ENCODE measurements around the gene DNAH17.
"Not testable (repeated sequence)": the region's sequence is repeated elsewhere in the genome, so short reads cannot be mapped to it uniquely, and the experiment has no call there.

The DNAH17 gene

DNA sequence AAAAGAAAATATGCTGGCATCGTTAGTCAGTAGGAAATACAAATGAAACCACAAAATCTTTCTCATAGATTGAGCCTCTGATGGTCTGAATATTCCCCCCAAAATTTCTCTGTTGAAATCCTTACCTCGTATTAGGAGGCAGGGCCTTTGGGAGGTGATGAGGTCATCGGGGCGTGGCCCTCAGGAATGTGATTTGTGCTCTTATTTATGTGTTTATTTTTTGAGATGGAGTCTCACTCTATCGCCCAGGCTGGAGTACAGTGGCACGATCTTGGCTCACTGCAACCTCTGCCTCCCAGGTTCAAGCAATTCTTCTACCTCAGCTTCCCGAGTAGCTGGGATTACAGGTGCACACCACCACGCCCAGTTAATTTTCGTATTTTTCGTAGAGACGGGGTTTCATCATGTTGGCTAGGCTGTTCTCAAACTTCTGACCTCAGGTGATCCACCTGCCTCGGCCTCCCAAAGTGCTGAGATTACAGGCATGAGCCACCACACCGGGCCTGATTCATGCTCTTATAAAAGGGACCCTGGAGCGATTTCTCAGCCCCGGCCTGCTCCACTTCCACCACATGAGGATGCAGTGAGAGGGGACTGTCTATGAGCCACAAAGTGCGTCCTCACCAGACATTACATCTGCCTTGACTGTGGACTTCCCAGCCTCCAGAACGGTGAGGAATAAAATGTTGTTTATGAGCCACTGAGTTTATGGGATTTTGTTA lies 53.1 kb downstream of the DNAH17 start:
- DNase-seq (ENCODE audit: low spot score), result no peak

DNA sequence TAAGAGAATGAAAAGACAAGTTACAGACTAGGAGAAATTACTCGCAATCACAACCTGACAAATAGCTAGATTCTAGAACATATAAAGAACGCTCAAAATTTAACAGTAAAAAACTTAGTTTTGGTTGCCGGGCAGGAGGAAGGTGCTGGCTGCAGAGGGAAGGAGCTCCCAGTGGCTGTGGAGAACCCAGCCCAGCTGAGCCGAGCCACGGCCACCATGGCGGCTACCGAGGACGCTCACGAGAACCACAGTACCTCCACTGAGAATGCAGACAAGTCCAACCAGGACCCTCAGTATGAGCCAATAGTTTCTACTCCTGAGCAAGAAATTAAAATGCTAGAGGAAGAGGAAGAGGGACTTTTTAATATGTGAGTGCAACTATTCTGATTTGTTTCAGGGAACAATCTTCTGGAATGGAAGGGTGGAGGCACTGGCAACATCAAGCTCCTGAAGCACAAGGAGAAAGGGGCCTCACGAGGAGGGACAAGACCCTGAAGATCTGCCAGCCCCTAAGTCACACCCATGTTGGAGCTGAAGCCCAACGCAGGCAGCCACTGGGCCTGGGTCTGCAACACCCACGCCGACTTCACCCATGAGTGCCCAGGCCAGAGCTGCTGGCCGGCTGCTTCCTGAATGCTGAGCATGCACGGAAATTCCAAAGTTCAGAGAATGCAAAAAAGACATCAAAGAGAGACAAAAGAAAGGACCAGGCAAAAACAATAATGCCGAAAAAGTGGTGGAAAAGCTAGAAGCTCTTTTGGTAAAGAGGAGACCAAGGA lies 55.0 kb downstream of the DNAH17 start:
- DNase-seq (ENCODE audit: low spot score), result no peak

DNA sequence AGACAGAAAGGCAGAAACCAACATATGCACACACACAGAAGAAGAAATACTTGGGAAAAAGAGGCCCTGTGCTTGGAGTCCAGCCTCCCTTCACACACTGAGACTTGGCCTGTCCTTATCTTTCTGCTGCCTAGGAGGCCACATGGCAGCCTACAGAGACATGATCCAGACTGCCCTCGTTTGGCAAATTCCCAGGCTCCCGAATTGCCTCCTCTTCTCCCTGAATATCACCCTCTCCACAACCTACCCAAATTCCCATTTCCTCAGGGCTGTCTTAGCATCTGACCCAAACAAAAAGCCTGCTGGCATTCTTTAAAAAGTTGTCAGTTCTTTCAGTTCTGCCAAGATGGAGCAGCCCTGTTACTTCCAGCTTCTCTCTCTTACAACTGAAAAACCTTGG lies 59.8 kb downstream of the DNAH17 start:
- no peak for DNase-seq (ENCODE audit: low spot score)

DNA sequence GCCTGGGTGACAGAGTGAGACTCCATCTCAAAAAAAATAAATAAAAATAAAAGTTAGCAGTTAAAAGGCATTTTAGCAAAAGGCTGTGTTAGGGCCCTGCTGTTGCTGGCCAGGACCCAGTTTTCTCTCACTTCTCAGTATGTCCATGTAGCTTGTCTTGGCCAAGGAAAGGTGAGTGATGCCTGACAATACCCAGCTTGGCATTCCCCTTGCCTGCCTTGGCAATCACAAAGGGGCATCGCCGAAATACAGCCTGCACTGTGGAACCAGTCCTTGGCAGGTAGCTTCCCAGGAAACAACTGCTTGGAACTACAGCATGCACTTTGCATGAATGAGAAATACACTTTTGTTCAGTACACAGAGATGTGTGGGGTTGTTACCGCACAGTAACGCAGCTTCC lies 61.7 kb downstream of the DNAH17 start:
- no peak for DNase-seq (ENCODE audit: low spot score)

DNA sequence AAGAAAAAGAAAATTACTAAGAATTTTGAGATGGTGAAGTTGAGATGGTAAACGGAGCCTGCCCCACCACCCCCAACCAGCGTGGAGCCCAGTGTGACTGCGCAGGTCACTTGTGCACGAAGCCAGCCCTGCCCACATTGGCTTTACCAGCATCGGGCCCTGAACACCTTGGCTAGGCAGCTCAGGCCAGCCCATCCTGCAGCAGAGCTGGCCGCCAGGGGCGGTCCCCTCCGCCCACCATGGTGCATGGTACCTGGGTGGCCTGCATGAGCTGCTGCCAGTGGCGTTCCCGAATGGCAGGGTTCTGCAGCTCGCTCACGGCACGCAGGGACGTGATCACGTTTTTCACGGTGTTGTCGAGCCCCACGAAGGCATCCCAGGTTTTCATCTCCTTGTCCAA lies 62.7 kb downstream of the DNAH17 start:
- no peak for DNase-seq (ENCODE audit: low spot score)

DNA sequence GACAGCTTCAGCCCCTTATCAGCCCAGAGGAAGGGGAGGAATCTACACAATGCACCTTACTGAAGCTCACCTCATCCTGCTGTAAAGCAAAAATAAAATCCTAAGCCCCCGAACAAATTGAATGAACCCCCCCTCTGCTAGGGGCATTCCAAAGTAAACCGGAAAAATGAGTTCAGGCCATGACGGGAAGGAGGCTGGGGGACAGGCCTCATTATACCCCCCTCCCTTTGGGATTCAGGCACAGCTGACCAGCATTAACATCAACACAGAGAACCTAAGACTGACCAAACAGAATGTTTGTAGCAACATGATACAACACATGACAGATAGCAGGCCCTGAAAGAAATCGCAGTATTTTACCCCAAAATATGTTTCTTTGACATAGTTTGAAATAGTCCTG lies 64.2 kb downstream of the DNAH17 start:
- no peak for DNase-seq (ENCODE audit: low spot score)

DNA sequence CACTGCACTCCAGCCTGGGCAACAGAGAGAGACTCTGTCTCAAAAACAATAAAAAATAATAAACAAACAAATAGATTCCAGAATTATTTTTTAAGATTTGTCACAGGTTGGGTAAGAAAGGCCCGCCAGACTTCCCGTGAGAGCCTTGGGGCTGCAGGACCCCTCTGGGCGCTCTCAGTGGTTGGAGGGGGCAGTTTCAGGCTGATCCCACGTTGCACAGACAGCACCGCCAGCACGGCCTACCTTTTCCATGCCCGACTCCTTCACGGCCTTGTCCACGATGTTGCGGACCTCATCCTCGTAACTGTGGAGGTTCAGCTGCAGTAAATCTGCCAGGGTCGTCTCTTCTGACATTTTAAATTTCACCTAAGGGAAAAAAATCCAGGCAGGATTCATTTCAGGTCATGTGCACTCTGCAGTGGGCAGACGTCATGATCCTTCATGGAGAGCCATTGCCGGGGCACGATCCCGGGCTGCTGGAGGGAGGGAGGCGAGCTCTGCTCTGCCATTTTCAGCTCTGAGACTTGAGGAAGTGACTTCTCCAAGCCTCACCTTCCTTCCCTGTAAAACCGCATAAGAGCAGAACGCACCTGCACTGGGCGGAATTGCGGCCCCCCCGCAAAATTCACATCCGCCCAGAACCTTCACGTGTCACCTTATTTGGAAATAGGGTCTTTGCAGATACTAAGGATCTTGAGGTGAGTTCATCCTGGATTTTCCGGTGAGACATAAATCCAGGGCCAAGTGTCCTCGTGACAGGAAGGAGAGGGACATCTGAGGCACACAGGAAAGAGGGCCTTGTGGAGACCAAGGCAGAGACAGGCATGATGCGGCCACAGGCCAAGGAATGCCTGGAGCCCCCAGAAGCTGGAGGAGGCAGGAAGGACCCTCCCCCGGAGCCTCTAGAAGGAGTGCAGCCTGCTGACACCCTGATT lies 66.8 kb downstream of the DNAH17 start:
- DNase-seq (ENCODE audit: low spot score), result no peak

DNA sequence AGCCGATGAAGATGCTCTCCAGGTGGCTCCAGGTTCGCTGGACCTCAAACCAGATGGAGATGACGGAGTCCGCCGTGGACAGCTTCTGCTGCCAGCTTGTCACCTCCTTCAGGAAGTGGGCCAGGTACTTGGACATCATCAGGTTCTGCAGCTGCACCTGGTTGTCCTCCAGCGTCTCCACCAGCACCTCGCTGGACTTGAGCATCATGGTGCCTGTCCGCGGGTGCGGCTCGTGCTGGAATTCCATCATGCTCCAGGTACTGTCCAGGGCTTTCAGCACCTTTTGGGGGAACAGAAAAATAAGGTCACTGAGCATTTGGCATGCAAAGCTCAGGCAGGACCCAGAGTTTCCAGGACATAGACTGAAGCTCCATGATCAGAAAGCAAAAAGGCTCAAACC lies 69.7 kb downstream of the DNAH17 start:
- no peak for DNase-seq (ENCODE audit: low spot score)

DNA sequence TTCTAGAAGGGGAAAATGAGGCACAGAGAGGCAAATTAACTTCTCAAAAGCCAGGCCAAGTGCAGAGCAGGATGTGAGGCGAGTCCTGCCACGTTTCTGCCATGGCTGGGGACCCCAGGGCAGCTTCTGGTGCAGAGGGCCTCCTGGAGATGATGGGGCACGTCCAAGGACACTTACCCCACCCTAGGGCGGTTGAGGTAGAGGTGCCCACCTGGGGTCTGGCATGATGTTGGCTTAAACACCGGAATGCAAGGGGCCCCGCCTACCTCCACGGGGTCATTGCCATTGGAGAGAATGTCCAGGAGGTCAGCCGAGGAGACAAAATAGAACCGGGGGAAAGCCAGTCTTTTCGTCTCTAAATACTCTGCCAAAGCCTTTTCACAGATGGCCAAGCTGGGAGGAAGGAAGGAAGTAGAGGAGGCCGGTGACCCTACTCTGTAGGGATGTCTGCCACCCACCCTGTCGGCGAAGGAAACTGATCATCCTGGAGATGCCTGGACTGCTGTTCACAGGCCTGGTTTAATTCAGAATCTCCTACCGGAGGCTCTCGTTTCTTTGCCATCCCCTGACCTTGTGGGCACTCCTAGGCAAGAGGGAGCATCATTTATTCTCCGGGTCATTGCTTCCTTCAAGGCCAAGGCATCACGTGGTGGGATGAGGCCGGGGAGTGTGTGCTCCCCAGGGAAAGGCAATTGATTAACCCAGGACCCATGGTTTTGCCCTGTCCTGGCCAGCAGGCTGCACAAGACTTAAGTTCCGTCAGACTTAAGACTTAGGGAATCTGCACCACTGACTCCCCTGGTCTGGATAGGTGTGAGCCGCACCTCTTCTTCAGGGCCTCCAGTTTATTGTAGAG lies 70.5 kb downstream of the DNAH17 start:
- no peak for DNase-seq (ENCODE audit: low spot score)

DNA sequence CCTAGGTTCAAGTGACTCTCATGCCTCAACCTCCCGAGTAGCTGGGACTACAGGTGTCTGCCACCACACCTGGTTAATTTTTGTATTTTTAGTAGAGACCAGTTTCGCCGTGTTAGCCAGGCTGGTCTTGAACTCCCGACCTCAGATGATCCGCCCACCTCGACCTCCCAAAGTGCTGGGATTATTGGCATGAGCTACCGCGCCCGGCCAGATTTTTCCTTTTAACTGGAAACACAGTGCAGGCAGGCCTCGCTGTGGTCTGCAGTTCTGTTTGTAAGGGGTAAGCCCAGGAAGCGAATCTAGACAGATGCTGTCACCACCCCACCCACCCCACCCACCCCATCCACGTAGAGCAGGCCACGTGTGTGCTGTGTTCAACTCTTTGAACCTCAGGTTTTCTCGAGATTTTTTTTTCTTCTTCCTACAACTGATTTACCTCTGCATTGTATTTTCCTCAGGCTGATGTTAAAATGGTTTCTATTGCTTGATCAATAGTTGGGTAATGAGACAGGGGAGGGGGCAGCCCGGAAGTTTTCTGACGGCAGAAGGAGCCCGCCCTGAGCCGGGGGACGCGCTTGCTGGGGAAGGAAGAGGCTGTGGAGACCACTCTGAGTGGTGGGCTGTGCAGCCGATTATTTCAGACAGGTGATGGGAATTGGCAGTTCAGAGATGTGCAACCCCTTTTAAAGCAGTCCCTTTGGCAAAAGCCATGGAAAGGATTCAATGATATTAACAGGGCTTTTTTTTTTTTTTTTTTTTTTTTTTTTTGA lies 72.9 kb downstream of the DNAH17 start:
- no peak for DNase-seq (ENCODE audit: low spot score)

DNA sequence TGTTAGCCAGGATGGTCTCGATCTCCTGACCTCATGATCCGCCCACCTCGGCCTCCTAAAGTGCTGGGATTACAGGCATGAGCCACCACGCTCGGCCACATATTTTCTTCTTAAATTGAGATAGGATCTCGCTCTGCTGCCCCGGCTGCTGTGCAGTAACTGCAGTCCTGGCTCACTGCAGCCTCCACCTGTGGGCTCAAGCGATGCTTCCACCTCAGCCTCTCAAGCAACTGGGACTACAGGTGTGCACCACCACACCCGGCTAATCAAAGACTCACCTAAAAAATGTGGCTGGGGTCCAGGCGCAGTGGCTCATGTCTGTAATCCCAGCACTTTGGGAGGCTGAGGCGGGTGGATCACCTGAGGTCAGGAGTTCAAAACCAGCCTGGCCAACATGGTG lies 73.8 kb downstream of the DNAH17 start:
- not testable (repeated sequence) for DNase-seq (ENCODE audit: low spot score)

DNA sequence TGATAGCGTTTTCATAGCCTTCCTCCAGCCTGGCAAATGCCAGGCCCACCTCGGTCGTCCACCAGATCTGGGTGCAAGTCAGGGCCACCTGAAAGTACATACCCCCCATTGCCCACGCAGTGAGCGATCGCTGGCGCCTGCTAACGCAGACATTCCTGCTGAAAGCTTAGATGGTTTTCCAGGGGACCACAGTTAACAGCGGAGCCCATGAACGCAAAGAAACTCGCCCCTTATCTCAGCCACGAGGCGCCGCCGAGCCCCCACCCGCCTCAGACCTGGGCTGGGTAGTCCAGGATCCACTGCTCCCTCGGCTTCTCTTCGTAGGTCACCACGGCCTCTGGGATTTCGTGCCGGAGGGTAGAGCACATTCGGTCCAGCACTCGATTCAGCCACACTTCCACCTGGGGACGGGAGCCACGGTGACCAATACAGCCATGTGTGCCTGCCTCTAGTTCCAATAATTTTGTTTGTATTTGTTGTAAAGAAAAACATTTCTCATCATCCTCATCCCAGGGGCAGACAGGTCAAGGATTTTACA lies 74.5 kb downstream of the DNAH17 start:
- no peak for DNase-seq (ENCODE audit: low spot score)

DNA sequence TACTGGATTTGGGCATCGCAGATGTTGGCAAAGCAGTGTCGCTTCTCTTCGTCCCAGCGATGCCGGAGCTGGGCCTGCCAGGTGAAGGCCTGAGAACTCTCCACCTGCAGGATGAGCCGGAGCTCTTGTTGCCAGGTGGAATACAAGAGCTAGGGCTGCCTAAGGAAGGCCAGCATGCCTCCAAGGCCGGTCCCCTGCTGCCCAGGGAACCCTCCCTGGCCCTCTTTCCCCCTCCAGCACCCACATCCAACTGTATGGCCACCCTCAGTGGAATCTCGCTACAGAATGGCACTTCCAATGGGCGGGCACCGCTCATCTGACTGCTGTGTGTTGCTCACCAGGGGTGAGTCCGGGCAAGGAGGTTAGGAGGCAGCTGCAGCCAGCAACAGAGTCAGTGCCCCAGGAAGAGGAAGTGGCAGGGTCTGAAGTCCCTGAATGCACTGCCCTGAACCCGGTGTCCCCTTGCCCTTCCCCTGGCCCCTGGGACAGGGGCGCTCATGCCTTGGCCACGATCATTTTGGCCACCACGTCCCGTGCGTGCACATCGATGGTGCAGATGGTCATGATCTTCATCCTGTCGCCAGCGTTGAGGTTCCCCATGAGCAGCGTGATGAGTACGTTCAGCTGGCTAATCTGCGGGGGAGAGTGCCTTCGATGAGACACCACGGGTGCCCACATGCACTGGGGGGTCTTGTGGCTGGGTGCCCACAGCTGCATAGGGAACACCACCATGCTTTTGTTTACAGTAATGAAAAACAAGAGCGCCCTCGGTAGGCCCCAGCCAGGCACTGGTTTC lies 75.8 kb downstream of the DNAH17 start:
- no peak for DNase-seq (ENCODE audit: low spot score)

DNA sequence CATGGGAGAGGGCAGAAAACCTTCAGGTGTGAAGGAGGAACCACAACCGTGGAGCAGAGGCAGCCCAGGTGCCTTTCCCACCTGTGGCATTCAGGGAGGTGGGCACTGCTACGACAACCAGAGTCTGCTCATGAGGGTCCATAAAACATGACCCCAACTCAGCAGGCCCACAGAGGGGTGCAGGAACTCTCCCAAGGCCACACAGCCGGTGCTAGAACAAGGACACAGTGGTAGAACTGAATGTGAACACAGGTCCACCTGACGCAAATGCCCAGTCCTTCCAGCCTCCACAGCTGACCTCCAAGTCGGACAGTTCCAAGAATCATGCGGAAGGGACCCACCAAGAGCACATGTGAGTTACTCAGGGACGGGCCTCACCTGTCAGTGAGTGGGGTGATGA lies 76.4 kb downstream of the DNAH17 start:
- DNase-seq (ENCODE audit: low spot score), result no peak

DNA sequence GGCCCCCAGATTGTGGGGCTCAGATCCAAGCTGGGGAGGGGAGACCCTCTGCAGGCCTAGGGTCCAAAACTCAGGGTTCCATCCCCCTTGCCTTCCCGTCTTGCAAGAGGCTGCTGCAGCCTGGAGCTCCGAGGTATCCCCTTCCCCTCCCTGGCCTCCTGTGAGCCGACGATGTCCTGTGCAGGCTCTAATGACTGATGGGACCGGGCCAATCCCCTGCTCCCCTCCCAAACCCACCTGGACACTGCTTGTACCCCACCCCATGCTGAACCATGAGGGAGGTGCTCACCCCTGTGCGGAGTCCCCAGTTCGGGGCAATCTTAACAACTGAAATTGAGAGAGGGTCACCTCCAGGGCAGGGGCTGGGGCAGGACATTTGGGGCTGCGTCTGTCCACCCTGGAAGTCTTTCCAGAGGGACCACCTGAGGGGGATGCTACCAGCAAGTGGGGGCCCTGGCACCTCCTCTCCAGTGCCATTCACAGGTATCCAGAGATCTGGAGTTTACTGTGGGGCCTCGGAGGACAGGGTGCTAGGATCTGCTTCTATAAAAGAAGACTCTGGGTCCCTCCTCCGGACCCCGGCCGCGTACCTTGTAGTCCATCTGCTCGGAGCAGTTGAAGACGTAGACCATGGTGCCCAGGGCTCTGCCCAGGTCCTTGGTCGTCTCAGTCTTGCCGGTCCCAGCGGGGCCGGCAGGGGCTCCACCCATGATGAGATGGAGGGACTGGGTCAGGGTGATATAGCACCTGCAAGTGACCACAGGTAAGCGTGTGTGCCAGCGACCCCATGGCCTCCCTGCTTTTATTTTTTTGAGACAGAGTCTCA lies 77.3 kb downstream of the DNAH17 start:
- DNase-seq (ENCODE audit: low spot score), result no peak

DNA sequence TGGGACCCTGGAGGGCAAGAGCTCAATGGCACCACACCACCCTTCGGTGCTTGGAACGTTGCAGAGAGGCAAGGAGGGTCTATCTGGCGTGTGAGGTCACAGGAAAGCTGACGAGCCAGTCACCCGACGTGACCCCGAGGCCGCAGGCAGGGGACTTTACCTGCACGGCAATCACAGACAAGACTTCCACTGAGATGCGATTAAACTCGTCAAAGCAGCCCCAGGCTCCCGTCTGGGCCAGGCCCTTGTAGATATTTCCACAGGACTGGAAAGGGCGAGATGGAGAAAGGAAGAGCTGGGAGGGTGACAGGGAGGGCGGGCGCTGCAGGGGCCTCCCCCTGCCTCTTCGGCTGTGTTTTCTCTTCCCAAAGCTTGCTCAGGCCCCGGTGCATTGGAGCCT lies 78.3 kb downstream of the DNAH17 start:
- no peak for DNase-seq (ENCODE audit: low spot score)

DNA sequence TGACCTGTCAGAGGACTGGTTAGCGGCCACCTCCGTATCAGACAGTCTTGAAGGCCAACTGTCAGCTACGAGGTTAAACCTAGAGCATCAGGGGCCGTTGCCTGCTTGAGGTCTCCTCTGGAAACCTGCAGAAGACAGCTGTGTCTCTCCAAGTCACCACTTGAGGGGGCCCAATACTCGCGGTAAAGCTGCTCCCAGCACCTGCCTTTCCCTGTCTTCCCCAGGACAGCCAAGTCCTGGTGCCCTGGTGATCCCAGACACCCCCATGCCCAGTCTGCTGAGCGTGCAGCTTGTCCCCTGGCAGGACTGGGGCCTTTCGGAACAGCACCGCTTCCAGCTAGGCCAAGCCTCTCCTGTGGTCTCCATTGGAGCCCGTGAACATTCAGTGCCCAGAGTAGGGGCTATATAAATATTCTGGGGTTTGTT lies 80.1 kb downstream of the DNAH17 start:
- DNase-seq (ENCODE audit: low spot score), result peak; percentile 6

DNA sequence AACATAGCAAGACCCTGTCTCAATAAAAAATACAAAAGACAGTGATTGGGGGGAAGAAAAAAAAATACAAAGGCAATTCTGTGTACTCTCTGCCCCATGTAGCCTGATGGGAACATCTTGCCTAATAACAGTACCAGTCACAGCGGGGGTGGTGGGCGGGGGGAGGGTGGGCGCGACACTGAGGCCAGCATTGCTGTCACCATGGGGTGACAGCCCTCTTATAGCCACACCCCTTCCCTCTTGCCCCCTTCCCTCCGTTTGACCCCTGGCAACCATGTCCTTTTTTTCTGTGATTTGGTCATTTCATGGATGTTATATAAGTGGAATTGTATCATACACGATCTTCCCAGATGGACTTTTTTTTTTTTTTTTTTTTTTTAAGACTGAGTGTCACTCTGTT lies 80.9 kb downstream of the DNAH17 start:
- no peak for DNase-seq (ENCODE audit: low spot score)

DNA sequence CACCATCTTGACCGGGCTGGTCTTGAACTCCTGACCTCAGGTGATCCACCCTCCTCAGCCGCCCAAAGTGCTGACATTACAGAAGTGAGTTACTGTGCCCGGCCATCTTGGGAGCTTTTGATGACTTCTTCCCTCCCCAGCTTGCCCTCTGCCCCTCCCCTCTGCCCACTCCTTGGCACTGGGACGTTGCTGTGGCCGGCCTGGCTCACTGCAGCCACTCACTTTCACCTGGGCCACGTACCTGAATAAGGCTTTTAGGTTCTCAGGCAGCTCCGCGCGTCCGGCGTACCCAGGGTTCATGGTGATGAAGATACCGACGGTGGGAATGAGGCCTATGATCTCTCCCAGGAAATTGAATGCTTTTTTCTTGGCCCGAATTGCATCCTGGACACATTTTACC lies 81.6 kb downstream of the DNAH17 start:
- DNase-seq (ENCODE audit: low spot score), result no peak
